22Rv1 (cell line): ENCODE data around the gene PPP1R14C.
"Not testable (repeated sequence)": the region's sequence is repeated elsewhere in the genome, so short reads cannot be mapped to it uniquely, and the experiment has no call there.

Experiments used
- H3K27ac ChIP-seq: fragments of 450-650 bp; 2 replicates; pipeline ENCODE4 v1.5.1; 2017
- CTCF ChIP-seq: fragments of 450-650 bp; IDR thresholded peaks from 2 replicates; pipeline ENCODE4 v1.5.1; 2017; ENCODE audit warnings: mild to moderate bottlenecking
- ZFX ChIP-seq: fragments of 450-650 bp; IDR thresholded peaks from 2 replicates; pipeline ENCODE4 v1.6.1; 2017; ENCODE audit warnings: antibody characterized with exemption, borderline replicate concordance

PPP1R14C gene

GRCh38 chr6:150183105-150183504 is 40.3 kb downstream of the PPP1R14C start:
- no peak overlapping the region for H3K27ac ChIP-seq
- no peak for TF ChIP-seq ZFX
- TF ChIP-seq CTCF, result no peak

GRCh38 chr6:150183966-150184365 is 41.1 kb downstream of the PPP1R14C start:
- TF ChIP-seq ZFX (no peak), CTCF (no peak)
- no peak overlapping the region for H3K27ac ChIP-seq

- TF ChIP-seq CTCF (no peak), ZFX (no peak)
- no peak overlapping the region for H3K27ac ChIP-seq
Observed at GRCh38 chr6:150184850-150185731, 42.2 kb downstream of the PPP1R14C start.

GRCh38 chr6:150185732-150186117 is 42.9 kb downstream of the PPP1R14C start:
- TF ChIP-seq ZFX (no peak), CTCF (no peak)
- no peak overlapping the region for H3K27ac ChIP-seq

- TF ChIP-seq CTCF (no peak), ZFX (no peak)
Observed at GRCh38 chr6:150186129-150186898, 43.5 kb downstream of the PPP1R14C start.

GRCh38 chr6:150187433-150187832 is 44.6 kb downstream of the PPP1R14C start:
- H3K27ac ChIP-seq, result not testable (repeated sequence)

More at GRCh38 chr6:150186129-150186898, 43.5 kb downstream of the PPP1R14C start:
- no peak overlapping the region for H3K27ac ChIP-seq

GRCh38 chr6:150189122-150189521 is 46.3 kb downstream of the PPP1R14C start:
- no peak overlapping the region for H3K27ac ChIP-seq
- TF ChIP-seq ZFX, result no peak
- TF ChIP-seq CTCF, result no peak
